Measurements from ENCODE around the gene PHF12. TPM values are rescaled to one million over a fixed set of nuclear protein-coding genes. Genes with fewer than 3 reads are reported as not detected.

The PHF12 gene
- total RNA-seq, 1 donor from 2014 or later, result 50.3 TPM

DNA sequence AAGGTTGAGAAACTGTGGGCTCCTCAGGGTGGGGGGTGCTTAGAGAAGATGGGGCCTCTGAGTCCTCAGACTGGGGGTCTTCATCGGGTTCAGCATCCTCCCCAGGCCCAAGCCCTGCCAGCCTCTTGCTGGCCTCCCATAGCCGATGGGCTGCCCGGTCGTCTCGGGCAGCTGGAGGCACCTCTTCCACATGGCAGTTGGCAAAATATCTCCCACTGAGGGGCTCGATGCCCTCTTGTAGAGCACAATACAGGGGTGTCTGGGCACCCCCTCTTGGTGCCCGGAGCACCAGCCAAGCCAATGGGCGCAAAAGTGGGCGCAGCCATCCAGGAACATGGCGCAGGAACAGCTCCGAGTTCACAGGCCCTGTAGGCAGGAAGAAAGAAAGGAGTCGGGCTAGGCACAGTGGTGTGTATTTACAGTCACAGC is 52.8 kb downstream of the PHF12 start:
- DNase-seq (ENCODE audit: extremely low spot score, unreplicated experiment), result no peak
- Mint-ChIP-seq H3K27ac (ENCODE audit: unreplicated experiment) (no peak overlapping the region), H3K36me3 (ENCODE audit: unreplicated experiment) (no peaks in the 10 kb centered on the region), H3K27me3 (ENCODE audit: unreplicated experiment) (no peaks in the 10 kb centered on the region), H3K4me3 (ENCODE audit: unreplicated experiment) (peak overlapping the region; percentile 88), H3K9me3 (ENCODE audit: unreplicated experiment) (no peaks in the 10 kb centered on the region), H3K4me1 (ENCODE audit: unreplicated experiment) (peaks cover 39% of the 10 kb centered on the region)
- TF ChIP-seq CTCF (IDR thresholded peaks at IDR 0.05), result no peak

GRCh38 chr17:28897769-28898526 is 53.4 kb downstream of the PHF12 start:
- H3K4me1 Mint-ChIP-seq (ENCODE audit: unreplicated experiment), result peaks cover 44% of the 10 kb centered on the region
- H3K9me3 Mint-ChIP-seq (ENCODE audit: unreplicated experiment), result no peaks in the 10 kb centered on the region
- no peak for DNase-seq (ENCODE audit: extremely low spot score, unreplicated experiment)
- peak overlapping the region; percentile 88 for H3K4me3 Mint-ChIP-seq (ENCODE audit: unreplicated experiment)
- TF ChIP-seq CTCF (IDR thresholded peaks at IDR 0.05), result no peak
- peak overlapping the region; percentile 83 for H3K27ac Mint-ChIP-seq (ENCODE audit: unreplicated experiment)
- peaks cover 2% of the 10 kb centered on the region for H3K36me3 Mint-ChIP-seq (ENCODE audit: unreplicated experiment)
- no peaks in the 10 kb centered on the region for H3K27me3 Mint-ChIP-seq (ENCODE audit: unreplicated experiment)

DNA sequence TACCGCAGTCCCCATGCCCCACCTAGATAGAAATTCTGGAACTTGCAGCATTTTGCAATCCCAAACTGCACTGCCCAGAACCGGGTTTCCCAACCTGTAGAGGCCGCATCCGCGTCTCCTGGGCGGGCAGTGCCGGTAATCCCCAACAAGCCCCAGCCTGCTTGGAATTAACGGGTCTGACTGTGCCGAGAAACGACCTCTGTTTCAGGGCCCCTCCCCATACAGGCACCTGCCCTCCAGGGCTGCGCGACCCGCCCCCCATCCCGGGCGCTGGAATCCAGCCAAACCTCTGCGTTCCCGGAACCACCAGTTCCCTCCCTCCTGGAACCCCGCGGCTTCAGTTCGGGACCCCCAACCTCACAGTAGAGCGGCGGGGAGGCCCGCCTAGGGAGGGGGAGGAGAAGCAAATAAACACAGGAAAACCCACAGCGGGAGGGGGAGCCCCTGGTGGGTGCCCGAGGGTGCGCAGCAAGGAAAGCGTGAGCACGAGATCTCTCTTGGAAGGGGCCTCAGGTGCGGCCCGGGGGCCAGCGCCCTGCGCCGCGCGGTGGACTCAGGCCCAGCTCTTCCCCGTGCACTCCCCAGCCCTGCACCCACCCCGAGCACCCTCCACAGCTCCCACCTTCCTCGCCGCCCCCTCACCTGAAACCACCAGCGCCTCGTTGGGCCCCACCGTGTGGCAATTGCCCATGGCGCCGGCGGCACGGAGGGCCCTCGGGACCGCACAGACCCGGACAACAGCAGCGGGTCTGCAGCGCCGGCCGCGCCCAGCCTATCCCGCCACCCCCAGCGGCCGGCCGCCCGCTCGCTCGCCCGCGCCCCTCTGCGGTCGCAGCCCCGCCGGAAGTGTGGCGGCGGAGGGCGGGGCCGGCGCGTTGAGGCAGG is 54.2 kb downstream of the PHF12 start, which contains the start of gene FLOT2:
Gene FLOT2 (minus strand): TSS at position 850 of the 885 bp plus-strand sequence. CDS start 159 bp downstream, at position 691.
- no peaks in the 10 kb centered on the region for H3K27me3 Mint-ChIP-seq (ENCODE audit: unreplicated experiment)
- no peaks in the 10 kb centered on the region for H3K9me3 Mint-ChIP-seq (ENCODE audit: unreplicated experiment)
- DNase-seq (ENCODE audit: extremely low spot score, unreplicated experiment), result no peak
- peak within 1 kb of the TSS; percentile 83 for H3K27ac Mint-ChIP-seq (ENCODE audit: unreplicated experiment)
- H3K4me3 Mint-ChIP-seq (ENCODE audit: unreplicated experiment), result peak within 1 kb of the TSS; percentile 88
- H3K4me1 Mint-ChIP-seq (ENCODE audit: unreplicated experiment), result peaks cover 47% of the 10 kb centered on the region
- peak; percentile 29 for TF ChIP-seq CTCF (IDR thresholded peaks at IDR 0.05)
- H3K36me3 Mint-ChIP-seq (ENCODE audit: unreplicated experiment), result peaks cover 3% of the 10 kb centered on the region

GRCh38 chr17:28896491-28896883 is 54.8 kb downstream of the PHF12 start:
- DNase-seq (ENCODE audit: extremely low spot score, unreplicated experiment), result no peak
- Mint-ChIP-seq H3K4me1 (ENCODE audit: unreplicated experiment) (peaks cover 47% of the 10 kb centered on the region), H3K27me3 (ENCODE audit: unreplicated experiment) (no peaks in the 10 kb centered on the region), H3K36me3 (ENCODE audit: unreplicated experiment) (peaks cover 6% of the 10 kb centered on the region), H3K9me3 (ENCODE audit: unreplicated experiment) (no peaks in the 10 kb centered on the region), H3K4me3 (ENCODE audit: unreplicated experiment) (peak overlapping the region; percentile 88), H3K27ac (ENCODE audit: unreplicated experiment) (peak overlapping the region; percentile 80)
- TF ChIP-seq CTCF (IDR thresholded peaks at IDR 0.05), result no peak

Data from osteocyte (in vitro differentiated cells).